Esophagus muscularis mucosa (tissue), 4 donors: ENCODE data around the gene PLD1. TPM values are rescaled to one million over a fixed set of nuclear protein-coding genes. Genes with fewer than 3 reads are reported as not detected.
"Not testable (repeated sequence)": the region's sequence is repeated elsewhere in the genome, so short reads cannot be mapped to it uniquely, and the experiment has no call there.

Source experiments
- DNase-seq: peaks from one replicate; pipeline ENCODE4 v3.0.0-alpha.2; 2017; ENCODE audit errors: extremely low spot score
- H3K27ac ChIP-seq, 4 donors: fragments of 200-600 bp; sonication (generic); replicated peaks in 1 of 4; 1 replicate in 3 of 4; 2 replicates in 1 of 4; pipeline ENCODE4 v1.5.1; 2016 to 2019; ENCODE audit warnings: mild to moderate bottlenecking in 1 of 4
- H3K27me3 ChIP-seq, 4 donors: fragments of 200-600 bp; sonication (generic); one replicate each; pipeline versions ENCODE4 v1.5.1 to v1.6.0; 2016 to 2019
- H3K36me3 ChIP-seq, 4 donors: fragments of 200-600 bp; sonication (generic); one replicate each; pipeline ENCODE4 v1.5.1; 2016 to 2019
- H3K4me1 ChIP-seq, 4 donors: fragments of 200-600 bp; sonication (generic); one replicate each; pipeline ENCODE4 v1.5.1; 2016 to 2019
- H3K4me3 ChIP-seq, 4 donors: fragments of 200-600 bp; sonication (generic); 1 replicate in 2 of 4; 2 replicates in 2 of 4; pipeline ENCODE4 v1.5.1; 2016 to 2019; ENCODE audit warnings: mild to moderate bottlenecking in 4 of 4, moderate library complexity in 1 of 4
- H3K9me3 ChIP-seq, 4 donors: fragments of 200-600 bp; sonication (generic); 1 replicate in 3 of 4; 2 replicates in 1 of 4; pipeline ENCODE4 v1.5.1; 2016 to 2019
- CTCF ChIP-seq, 3 experiments: fragments of 200-600 bp in 2 of 3; fragments of 450-650 bp in 1 of 3; sonication (generic) in 2 of 3; IDR thresholded peaks; one replicate each; pipeline ENCODE4 v1.5.1; 2017 to 2019; ENCODE audit warnings: antibody characterized with exemption in 3 of 3, mild to moderate bottlenecking in 2 of 3, moderate library complexity in 1 of 3
- EP300 ChIP-seq: sonication (generic); formaldehyde crosslinking; IDR thresholded peaks from one replicate; pipeline ENCODE4 v1.6.1; 2017; ENCODE audit warnings: antibody characterized with exemption
- POLR2A ChIP-seq: fragments of 450-650 bp; IDR thresholded peaks from one replicate; pipeline ENCODE4 v1.6.1; 2017; ENCODE audit warnings: antibody characterized with exemption, moderate library complexity, mild to moderate bottlenecking, low read depth
- POLR2AphosphoS5 ChIP-seq, 2 donors: sonication (generic); formaldehyde crosslinking; IDR thresholded peaks; one replicate each; pipeline ENCODE4 v1.6.1; 2017; ENCODE audit warnings: antibody characterized with exemption in 2 of 2
- WGBS: methylation state at CpG from one replicate; pipeline ENCODE4 v1.1.5; 2018; 5-methylcytosine and 5-hydroxymethylcytosine counted together
- intact Hi-C: fragments of 100-400 bp; cut with DNase I; formaldehyde crosslinking; loops from one replicate; pipeline ENCODE4 v1.15.1; 2023
- total RNA-seq, 4 donors: library from RNA; depleted of rRNA; stranded (reverse); fragments of >200 nt; gene quantifications; one replicate each; pipeline versions ENCODE4 v1.1.0 to v1.2.1, GENCODE V29; 2016

Gene PLD1
- total RNA-seq, 4 donors from 2014 or later: 12.4 to 21.1 (median 18.5) TPM

- H3K27ac ChIP-seq: no peak overlapping the region
- no peak for DNase-seq
- no peaks in the 10 kb centered on the region for H3K27me3 ChIP-seq
- 45% methylated on average over 2 of the region's 2 CpGs for WGBS
- no peaks in the 10 kb centered on the region for H3K36me3 ChIP-seq
- TF ChIP-seq POLR2AphosphoS5 (IDR thresholded peaks at IDR 0.05) (no peak), CTCF (IDR thresholded peaks at IDR 0.05) (no peak), POLR2A (no peak), EP300 (no peak)
- intact Hi-C loops: loop anchor here (10.0 kb wide), 1 partner anchor 249 kb away; no protein-coding TSS in a partner anchor
- no peaks in the 10 kb centered on the region for H3K9me3 ChIP-seq
- H3K4me3 ChIP-seq: no peak overlapping the region
- peaks cover 2 to 8% (median 7%) of the 10 kb centered on the region in 4 donors for H3K4me1 ChIP-seq
These were observed 5.8 kb upstream of the PLD1 start for GRCh38 chr3:171815973-171816595.

GRCh38 chr3:171814662-171815061 is 4.4 kb upstream of the PLD1 start:
- H3K4me3 ChIP-seq, H3K36me3 ChIP-seq, H3K27me3 ChIP-seq, H3K27ac ChIP-seq, H3K9me3 ChIP-seq, DNase-seq: not testable (repeated sequence)
- intact Hi-C loops: loop anchor here (10.0 kb wide), 1 partner anchor 250 kb away; no protein-coding TSS in a partner anchor
- H3K4me1 ChIP-seq: peaks cover 7 to 15% (median 14%) of the 10 kb centered on the region in 4 donors
- 95% methylated on average over 6 of the region's 6 CpGs for WGBS

- no peak for DNase-seq
- no peak for TF ChIP-seq CTCF (IDR thresholded peaks at IDR 0.05)
- peak in 1 of 2 donors; percentile 37 for TF ChIP-seq POLR2AphosphoS5 (IDR thresholded peaks at IDR 0.05)
- no peaks in the 10 kb centered on the region for H3K27me3 ChIP-seq
These were observed 3.7 kb upstream of the PLD1 start for GRCh38 chr3:171813897-171814460.

GRCh38 chr3:171813278-171813896 is 3.1 kb upstream of the PLD1 start:
- TF ChIP-seq POLR2A (no peak), EP300 (no peak), POLR2AphosphoS5 (IDR thresholded peaks at IDR 0.05) (no peak), CTCF (IDR thresholded peaks at IDR 0.05) (no peak)
- H3K4me1 ChIP-seq: peaks cover 7 to 25% (median 23%) of the 10 kb centered on the region in 4 donors
- H3K27ac ChIP-seq: peak overlapping the region in 2 of 4 donors; percentile 5 to 16
- no peak for DNase-seq
- intact Hi-C loops: loop anchor here (10.0 kb wide), 1 partner anchor 251 kb away; no protein-coding TSS in a partner anchor
- H3K27me3 ChIP-seq: no peaks in the 10 kb centered on the region
- H3K9me3 ChIP-seq: no peaks in the 10 kb centered on the region
- 89% methylated on average over 3 of the region's 3 CpGs for WGBS
- H3K4me3 ChIP-seq: no peak overlapping the region
- H3K36me3 ChIP-seq: no peaks in the 10 kb centered on the region

More at GRCh38 chr3:171813897-171814460, 3.7 kb upstream of the PLD1 start:
- Histone ChIP-seq H3K36me3 (no peaks in the 10 kb centered on the region), H3K9me3 (no peaks in the 10 kb centered on the region), H3K27ac (peak overlapping the region in 2 of 4 donors; percentile 5 to 16), H3K4me1 (peaks cover 7 to 20% (median 19%) of the 10 kb centered on the region in 4 donors), H3K4me3 (no peak overlapping the region)
- intact Hi-C loops: loop anchor here (10.0 kb wide), 1 partner anchor 251 kb away; no protein-coding TSS in a partner anchor
- WGBS: 67% methylated on average over 4 of the region's 4 CpGs

GRCh38 chr3:171812811-171813210 is 2.5 kb upstream of the PLD1 start:
- no peak overlapping the region for H3K27ac ChIP-seq
- intact Hi-C loops: loop anchor here (10.0 kb wide), 1 partner anchor 252 kb away; no protein-coding TSS in a partner anchor
- WGBS: 91% methylated on average over 2 of the region's 2 CpGs
- peaks cover 7 to 25% (median 23%) of the 10 kb centered on the region in 4 donors for H3K4me1 ChIP-seq
- H3K4me3 ChIP-seq: no peak overlapping the region
- no peaks in the 10 kb centered on the region for H3K9me3 ChIP-seq
- no peak for TF ChIP-seq CTCF (IDR thresholded peaks at IDR 0.05)
- no peak for DNase-seq
- no peaks in the 10 kb centered on the region for H3K36me3 ChIP-seq
- no peaks in the 10 kb centered on the region for H3K27me3 ChIP-seq
